ENCODE results near the gene SEPHS2. TPM values are rescaled to one million over a fixed set of nuclear protein-coding genes. Genes with fewer than 3 reads are reported as not detected.

SEPHS2 gene
- total and polyA plus RNA-seq, 9 donors = 13.1 to 38.9 (median 25.6) TPM

DNA sequence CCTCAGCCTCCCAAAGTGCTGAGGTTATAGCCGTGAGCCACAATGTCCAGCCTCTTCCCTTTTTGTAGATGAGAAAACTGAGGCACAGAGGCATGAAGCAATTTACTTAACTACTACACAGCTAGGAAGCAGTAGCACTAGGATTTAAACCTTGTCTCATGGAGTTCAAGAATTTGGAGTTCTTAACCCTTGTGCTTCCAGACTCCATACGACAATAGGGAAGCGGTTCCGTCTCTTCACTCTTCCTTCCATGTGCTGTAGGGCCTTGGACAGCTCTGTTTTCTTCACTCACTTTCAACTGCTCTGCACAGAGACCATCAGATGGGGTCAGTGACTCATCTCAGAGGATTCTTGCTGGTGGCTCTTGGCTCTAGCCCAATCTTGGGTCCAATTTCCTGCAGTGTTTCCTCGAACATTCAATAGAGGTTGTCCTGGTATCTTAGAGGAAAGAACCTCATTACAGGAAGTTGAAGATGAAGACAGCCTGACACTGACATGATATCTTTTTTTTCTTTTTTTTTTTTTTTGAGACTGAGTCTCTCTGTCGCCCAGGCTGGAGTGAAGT lies 46.2 kb upstream of the SEPHS2 start:
- Histone ChIP-seq H3K4me3 (no peak overlapping the region), H3K9me3 (no peaks in the 10 kb centered on the region), H3K27me3 (no peaks in the 10 kb centered on the region), H3K27ac (no peak overlapping the region), H3K4me1 (ENCODE audit: insufficient read depth) (no peaks in the 10 kb centered on the region), H3K36me3 (no peaks in the 10 kb centered on the region)
- WGBS, 3 donors = 31 to 45% (median 33%) methylated on average over 6 of the region's 6 CpGs
- intact Hi-C loops (cut with DNase I) = no loop called here
- DNase-seq = no peak
- TF ChIP-seq, protein P1, sequence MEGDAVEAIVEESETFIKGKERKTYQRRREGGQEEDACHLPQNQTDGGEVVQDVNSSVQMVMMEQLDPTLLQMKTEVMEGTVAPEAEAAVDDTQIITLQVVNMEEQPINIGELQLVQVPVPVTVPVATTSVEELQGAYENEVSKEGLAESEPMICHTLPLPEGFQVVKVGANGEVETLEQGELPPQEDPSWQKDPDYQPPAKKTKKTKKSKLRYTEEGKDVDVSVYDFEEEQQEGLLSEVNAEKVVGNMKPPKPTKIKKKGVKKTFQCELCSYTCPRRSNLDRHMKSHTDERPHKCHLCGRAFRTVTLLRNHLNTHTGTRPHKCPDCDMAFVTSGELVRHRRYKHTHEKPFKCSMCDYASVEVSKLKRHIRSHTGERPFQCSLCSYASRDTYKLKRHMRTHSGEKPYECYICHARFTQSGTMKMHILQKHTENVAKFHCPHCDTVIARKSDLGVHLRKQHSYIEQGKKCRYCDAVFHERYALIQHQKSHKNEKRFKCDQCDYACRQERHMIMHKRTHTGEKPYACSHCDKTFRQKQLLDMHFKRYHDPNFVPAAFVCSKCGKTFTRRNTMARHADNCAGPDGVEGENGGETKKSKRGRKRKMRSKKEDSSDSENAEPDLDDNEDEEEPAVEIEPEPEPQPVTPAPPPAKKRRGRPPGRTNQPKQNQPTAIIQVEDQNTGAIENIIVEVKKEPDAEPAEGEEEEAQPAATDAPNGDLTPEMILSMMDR (IDR thresholded peaks at IDR 0.05) = no peak
- TF ChIP-seq POLR2A (IDR thresholded peaks at IDR 0.05) = no peak
- TF ChIP-seq EP300 (IDR thresholded peaks at IDR 0.05) = no peak

DNA sequence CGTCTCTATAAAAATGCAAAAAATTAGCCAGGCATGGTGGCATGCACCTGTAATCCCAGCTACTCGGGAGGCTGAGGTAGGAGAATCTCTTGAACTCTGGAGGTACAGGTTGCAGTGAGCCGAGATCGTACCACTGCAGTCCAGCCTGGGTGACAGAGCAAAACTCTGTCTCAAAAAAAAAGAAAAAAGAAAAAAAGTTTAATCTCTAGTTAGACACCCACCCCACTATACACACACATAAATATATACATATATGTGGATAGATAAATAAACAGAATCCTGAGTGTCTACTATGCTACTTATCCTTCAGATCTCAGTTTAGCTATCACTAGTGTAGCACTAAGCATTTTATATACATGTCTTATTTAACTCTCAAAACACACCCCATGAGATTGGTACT lies 45.6 kb upstream of the SEPHS2 start:
- Histone ChIP-seq H3K27me3 (no peaks in the 10 kb centered on the region), H3K4me3 (no peak overlapping the region), H3K27ac (no peak overlapping the region), H3K36me3 (no peaks in the 10 kb centered on the region), H3K4me1 (ENCODE audit: insufficient read depth) (no peaks in the 10 kb centered on the region), H3K9me3 (no peaks in the 10 kb centered on the region)
- TF ChIP-seq EP300 (IDR thresholded peaks at IDR 0.05) (no peak), POLR2A (IDR thresholded peaks at IDR 0.05) (no peak)
- TF ChIP-seq, protein P1 (IDR thresholded peaks at IDR 0.05) = no peak
- intact Hi-C loops (cut with DNase I) = no loop called here
- 74 to 78% (median 76%) methylated on average over 4 of the region's 4 CpGs for WGBS, 3 donors
- DNase-seq = no peak

DNA sequence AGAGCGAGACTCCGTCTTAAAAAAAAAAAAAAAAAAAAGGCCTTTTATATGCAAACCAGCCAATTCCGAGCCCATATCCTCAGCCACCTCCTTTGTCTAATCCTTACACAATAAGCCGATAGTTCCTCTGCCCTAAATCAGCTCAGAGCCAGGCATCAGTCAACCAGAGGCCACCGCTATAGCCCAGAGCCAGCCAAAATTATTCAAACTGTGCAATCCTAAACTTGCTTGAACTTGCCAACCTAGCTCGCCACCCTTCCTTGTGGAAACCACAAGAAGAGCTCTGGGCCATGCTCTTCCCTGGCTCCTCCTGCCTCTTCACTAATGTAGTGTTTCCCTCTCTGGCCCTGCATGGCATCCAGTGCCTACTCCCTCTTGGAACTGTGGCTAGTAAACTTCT lies 44.5 kb upstream of the SEPHS2 start:
- WGBS, 3 donors = 79 to 85% (median 83%) methylated on average over 6 of the region's 6 CpGs
- no peaks in the 10 kb centered on the region for H3K9me3 ChIP-seq
- no peak for DNase-seq

DNA sequence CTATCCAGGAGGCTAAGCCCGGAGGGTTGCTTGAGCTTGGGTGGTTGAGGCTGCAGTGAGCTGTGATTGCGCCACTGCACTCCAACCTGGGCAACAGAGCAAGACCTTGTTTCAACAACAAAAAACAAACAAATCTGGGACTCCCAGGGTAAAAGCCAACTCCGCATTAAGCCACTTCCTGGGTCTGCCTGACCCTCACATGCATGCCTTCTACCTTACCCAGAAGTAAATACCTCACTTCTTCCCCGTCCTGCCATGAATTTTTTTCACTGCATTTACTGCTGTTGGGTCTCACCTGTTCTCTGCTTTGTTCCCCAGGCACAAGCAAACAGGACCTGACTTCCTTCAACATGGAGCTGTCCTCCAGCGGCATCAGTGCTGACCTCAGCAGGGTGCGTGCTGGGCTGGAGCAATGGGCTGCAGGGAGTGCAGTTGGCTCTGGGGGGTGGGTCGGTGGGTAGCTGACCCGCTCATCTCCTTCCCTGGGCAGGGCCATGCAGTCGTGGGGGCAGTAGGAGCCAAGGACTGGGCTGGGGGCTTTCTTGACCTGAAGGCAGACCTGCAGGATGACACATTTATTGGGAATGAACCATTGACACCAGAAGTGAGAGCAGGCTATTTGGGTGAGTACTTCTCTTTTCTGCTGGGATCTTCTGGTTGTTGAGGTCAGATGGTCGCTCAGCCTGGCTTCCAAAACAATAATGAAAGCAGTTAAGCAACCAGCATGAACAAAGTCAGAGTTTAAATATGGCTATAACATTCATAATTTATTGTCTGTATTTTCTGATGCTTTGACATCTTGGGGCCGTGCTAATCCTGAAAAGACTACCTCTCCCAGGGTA lies 43.3 kb upstream of the SEPHS2 start:
- Histone ChIP-seq H3K36me3 (no peaks in the 10 kb centered on the region), H3K27me3 (no peaks in the 10 kb centered on the region), H3K27ac (no peak overlapping the region), H3K4me1 (ENCODE audit: insufficient read depth) (no peaks in the 10 kb centered on the region), H3K4me3 (no peak overlapping the region), H3K9me3 (no peaks in the 10 kb centered on the region)
- DNase-seq = no peak
- WGBS, 3 donors = 54 to 59% (median 57%) methylated on average over 11 of the region's 11 CpGs
- no peak for TF ChIP-seq POLR2A (IDR thresholded peaks at IDR 0.05)
- TF ChIP-seq, protein P1 (IDR thresholded peaks at IDR 0.05) = no peak
- no peak for TF ChIP-seq EP300 (IDR thresholded peaks at IDR 0.05)
- intact Hi-C loops (cut with DNase I) = no loop called here

More for the DNA sequence above, 44.5 kb upstream of the SEPHS2 start:
- H3K4me1 ChIP-seq (ENCODE audit: insufficient read depth) = no peaks in the 10 kb centered on the region
- no peak overlapping the region for H3K4me3 ChIP-seq
- intact Hi-C loops (cut with DNase I) = no loop called here
- TF ChIP-seq, protein P1 (IDR thresholded peaks at IDR 0.05) = no peak
- TF ChIP-seq EP300 (IDR thresholded peaks at IDR 0.05) = no peak
- TF ChIP-seq POLR2A (IDR thresholded peaks at IDR 0.05) = no peak
- H3K27ac ChIP-seq = no peak overlapping the region
- H3K36me3 ChIP-seq = no peaks in the 10 kb centered on the region
- no peaks in the 10 kb centered on the region for H3K27me3 ChIP-seq
